Measurements from ENCODE around the gene OSTM1.
"Not testable (repeated sequence)": the region's sequence is repeated elsewhere in the genome, so short reads cannot be mapped to it uniquely, and the experiment has no call there.

Gene OSTM1

DNA sequence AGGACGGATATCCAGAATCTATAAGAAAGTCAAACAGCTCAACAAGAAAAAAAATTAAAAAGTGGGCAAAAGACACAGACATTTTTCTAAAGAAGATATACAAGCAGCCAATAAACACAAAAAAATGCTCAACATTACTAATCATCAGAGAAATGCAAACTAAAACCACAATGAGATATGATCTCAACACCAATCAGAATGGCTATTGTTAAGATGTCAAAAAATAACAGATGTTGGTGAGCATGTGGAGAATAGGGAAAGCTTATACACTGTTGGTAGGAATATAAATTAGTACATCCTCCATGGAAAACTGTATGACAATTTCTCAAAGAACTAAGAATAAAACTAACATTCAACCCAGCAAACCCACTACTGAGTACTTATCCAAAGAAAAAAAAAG, 23.3 kb upstream of the OSTM1 start:
- no peak for FAIRE-seq

DNA sequence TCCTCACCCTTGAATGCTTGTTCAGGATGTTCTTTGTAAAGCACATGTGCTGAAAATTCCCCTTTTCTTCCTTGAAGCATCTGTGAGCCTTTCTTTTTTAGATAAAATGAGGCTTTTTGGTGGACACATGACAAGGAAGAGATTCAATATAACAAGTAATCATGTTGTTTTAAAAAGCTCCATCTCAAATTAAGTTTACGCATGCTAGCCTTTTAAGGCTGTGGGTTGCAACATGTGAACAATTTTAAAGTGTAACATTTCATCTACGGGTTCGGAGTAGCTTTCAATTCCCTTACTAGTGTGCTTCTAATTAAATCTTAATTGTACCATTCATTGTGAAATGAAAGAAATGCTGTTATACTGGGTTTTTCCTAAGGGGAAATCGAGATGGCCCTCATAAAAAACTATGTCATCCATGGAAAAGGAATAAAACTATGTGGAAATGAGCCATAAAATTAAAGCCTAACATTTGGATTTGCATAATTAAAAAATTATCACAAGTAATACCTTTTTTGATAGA, 19.3 kb upstream of the OSTM1 start:
- FAIRE-seq = no peak

DNA sequence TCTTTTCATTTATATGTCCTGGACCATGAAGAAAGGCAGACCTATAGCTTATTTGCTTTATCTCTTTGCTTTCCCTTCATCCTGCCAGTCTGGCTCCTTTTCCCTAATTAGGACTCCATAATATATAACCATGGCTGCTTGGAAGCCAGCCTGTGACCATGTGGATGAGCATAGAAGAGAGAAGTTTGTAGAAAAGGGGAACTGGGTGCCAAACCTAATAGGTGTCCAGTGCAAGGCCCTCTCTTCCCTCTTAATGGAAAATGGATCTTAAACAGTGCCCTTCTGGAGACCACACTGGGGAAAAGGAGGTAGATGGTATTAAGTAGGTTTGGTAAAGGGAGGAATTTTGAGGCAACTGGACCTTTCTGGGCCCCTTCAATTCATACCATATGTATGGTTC, 16.7 kb upstream of the OSTM1 start:
- FAIRE-seq = no peak

DNA sequence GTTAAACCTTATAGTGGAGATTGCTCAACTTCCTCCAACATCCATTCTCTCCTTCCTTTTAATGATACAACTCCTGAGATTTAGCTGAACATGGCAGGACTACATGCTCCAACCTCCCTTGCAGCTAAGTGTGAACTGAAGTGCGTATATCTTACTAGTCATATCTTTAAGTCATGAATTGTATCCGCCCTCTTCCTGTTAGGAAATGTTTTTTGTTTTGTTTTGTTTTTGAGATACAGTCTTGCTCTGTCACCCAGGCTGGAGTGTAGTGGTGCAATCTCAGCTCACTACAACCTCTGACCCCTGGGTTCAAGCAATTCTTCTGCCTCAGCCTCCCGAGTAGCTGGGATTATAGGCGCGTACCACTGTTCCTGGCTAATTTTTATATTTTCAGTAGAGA, 8.8 kb upstream of the OSTM1 start:
- no peak for FAIRE-seq

DNA sequence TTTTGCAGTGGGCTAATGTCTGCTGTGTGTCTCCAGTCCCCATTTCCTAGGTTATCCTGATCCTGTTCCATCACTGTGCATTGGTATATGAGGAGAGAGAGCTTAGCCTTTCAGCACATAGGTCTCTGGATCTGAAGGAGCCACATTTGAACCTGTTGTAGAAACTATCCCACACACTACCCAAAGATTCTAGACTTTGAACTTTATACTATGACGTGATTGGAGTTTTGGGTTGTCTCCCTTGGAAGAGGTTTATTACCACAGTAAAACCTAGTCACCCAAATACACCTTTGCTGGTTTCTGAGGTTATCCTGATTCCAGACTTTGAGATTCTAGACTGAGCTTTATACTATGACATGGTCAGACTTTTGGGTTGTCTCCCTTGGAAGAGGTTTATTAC, 8.0 kb upstream of the OSTM1 start:
- no peak for FAIRE-seq

DNA sequence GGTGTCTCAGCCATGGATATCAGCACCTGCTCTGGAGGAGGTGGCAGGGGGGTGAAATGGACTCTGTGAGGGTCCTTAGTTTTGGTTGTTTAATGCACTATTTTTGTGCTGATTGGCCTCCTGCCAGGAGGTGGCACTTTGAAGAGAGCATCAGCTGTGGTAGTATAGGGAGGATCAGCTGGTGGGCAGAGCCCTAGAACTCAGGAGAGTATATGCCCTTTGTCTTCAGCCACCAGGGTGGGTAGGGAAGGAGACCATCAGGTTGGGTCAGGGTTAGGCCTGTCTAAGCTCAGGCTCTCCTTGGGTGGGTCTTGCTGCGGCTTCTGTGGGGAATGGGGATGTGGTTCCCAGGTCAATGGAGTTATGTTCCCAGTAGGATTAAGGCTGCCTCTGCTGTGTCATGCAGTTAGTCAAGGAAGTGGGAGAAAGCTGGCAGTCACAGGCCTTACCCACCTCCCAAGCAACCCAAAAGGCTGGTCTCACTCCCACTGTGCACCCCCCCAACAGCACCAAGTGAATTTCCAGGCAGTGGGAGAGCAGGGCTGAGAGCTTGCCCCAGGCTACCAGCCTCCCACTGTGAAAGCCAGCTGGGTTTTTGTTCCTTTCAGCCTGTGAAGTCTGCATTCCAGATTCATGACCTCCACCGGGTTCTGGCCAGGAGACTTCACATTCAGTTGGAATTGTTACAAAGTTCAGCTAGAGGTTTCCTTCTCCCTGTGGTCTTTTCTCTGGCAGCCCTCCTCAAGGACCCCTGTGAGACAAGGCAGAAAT, 5.7 kb upstream of the OSTM1 start:
- FAIRE-seq = no peak

DNA sequence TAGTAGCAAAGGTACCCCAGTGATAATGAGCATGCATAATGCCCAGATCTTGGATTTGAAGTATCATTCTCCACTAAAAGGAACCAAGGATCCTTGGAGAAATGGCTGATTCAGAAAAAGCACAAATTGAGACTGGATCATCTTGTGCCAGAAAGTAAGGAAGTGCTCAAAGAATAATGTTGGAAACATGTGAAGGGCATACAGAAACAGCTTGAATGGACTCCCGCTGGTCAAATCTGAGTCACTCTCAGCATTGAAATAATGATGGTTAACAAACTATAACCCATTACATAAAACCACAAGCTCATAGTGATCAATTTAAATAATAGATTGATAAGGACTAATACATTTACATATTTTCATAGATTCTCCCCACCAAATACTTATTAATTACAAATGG, 3.6 kb upstream of the OSTM1 start:
- no peak for FAIRE-seq

DNA sequence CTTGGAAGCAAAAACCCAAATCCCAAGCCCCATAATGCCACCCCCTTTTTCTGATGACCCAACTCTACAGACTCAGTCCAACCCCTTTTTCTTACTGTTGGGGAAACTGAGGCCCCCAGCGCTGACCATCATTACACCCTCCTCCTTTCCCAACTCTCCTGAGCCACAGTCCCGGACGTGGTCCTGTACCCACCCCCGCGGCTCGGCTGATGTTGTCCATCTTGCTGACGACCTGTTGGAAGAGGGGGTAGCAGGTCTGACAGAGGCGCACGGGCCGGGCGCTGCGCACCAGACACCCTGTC, 533 bp downstream of the OSTM1 start:
- no peak for FAIRE-seq

DNA sequence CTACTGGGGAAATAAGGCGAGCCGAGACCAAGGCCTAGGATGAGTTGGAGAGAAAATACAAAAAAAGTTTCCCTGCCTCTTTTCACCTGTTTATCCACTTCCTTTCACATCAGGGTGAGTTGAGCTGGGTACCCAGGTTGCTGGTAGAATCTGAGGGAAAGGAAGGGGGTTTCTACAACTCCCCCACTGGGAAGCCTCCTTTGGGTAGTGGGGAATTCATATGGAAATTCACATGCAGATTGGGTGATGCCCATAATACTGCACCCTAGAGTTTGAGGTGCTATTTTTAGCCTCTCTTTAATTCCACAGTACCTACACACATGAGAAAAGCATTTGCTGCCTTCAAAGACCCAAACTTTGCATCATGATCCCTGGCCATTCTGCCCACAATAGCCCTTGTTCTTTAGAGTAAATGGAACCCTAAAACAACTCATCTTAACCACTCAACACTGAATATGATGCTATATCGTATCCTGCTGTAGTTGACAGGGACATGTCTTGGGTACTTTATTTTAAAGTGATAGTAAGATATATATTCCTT, 2.7 kb downstream of the OSTM1 start:
- FAIRE-seq = no peak

DNA sequence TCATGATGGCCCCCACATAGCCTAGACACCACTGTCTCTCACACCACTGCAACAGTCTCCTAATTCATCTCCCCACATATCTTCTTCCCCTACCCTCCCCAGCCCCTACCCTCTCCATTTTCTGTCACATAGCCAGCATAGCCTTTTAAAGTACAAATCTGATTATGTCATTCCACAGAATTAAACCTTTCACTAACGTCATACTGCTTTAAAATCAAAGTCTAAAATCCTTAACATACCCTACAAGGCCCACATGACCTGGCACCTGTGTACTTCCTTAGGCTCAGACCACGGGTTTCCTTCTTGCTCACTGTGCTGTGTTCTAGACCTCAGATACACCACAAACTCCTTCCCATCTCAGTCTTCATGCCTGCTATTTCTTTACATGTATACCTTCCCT, 5.9 kb downstream of the OSTM1 start:
- no peak for FAIRE-seq

DNA sequence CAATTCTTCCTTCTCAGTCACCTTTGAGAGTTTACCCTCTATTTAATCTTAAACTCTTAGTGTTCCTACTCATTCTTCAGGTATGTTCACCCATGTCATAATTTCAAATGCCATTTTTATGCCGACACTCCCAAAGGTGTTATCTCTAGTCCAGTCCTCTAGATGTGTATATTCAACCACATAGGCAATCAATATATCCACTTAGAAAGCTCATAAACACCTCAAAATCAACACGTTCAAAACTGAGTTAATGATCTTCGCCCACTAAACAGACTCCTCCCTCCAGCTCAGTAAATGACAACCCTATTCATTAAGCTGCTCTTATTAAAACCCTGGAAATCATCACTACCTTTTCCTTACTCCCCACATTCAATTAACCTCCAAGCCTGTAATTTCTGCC, 6.4 kb downstream of the OSTM1 start:
- no peak for FAIRE-seq

DNA sequence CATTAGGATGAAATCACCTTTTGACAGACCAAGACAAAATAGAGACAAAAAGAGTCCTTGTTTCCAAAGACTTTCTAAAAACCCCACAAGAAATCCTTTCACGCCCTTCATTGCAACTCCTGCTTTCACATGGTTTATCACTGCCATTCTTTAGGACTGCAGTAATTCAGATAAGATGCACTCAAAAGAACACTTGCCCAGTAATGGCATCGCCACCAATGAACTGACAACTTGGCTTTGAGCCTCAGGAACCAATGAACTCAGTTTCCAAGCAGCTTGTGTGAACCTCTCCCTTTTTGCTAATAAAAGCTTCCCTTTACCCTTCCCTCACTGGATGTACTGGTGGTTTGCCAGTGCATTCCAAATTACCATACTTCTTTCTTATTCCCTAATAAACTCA, 21.8 kb downstream of the OSTM1 start:
- FAIRE-seq = no peak

DNA sequence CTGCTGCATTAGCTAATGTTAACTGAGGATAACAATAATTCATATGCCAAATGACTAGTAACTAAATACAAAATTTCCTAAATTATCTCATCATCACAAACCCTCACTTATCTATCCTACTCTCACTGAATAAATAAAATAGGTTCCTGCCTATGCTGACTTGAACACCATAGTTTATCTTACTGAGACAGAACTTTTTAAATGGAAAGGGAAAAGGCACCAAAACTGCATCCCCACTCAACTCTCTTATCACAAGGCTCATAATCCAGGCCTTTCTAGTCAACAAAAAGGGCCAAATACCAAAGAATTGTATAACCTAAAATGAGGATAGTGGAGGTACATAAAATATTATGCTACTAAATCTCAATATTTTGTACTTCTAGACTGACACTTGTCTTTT, 23.1 kb downstream of the OSTM1 start:
- no peak for FAIRE-seq

DNA sequence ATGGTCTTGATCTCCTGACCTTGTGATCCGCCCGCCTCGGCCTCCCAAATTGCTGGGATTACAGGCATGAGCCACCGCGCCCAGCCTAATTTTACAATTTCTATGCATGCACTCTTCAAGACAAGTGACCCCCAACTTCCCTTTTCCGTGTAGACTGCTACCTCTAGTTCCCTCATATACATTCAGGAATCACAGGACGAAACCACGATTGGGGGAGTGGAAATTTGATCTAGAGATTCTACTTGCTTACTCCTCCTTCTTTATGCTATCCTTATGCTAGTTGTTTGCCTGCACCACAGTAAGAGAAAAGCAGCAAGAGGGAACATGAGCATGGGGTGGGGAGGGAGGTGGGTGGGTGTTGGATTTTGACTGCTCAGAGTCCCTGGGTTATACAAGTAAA, 34.9 kb downstream of the OSTM1 start:
- FAIRE-seq = no peak

DNA sequence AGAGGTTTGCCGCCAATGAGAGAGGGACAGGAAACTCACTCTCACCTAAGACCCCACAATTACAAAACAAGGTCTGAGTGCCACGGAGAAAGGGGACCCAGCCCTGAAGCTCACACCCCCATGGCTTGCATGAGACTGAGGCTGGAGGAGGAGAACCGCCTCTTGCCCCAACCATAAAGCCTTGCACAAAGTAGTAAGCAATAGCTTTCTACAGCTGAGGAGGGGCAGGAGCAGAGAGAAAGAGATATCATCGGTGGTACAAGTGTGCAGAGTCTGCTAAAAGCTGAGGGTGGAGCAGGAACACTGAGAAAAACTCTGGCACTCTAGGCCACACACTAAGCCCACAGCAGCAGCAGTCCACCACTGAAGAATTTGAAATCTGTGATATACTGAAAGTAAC, 37.7 kb downstream of the OSTM1 start:
- no peak for FAIRE-seq

DNA sequence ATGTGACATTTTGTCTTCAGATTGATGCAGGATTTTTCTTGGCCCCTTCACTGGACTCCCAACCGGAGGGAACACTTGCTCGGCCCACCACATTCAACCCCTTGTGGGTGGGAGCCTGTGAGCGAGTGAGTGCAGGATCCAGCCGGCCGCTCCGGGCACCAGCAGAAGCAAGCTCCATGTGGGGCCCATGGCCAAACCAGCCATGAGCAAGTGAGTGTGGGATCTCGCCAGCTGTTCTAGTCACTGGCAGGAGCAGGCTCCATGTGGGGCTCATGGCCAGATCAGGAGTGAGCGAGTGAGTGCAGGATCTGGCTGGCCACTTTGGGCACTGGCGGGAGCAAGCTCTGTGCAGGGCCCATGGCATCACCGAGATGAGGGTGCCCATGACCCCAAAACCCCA, 42.6 kb downstream of the OSTM1 start:
- no peak for FAIRE-seq

DNA sequence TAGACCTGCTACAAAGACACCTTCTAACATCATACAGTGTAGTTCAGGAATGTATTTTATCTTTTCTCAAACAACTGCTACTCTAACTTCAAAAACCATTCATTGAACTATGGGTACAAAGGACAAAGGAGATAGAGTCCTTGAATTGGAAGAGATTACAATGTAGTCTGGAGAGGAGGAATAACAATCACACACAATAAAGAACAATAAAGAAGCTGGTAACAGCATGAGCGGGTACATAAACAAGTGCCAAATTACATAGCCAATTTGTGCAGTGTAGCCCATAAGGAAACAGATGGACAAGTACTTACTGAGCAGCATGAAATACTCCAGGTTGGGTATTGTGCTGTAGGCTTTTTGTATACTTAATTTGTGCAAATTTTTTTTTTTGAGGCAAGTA, 44.3 kb downstream of the OSTM1 start:
- FAIRE-seq = no peak

DNA sequence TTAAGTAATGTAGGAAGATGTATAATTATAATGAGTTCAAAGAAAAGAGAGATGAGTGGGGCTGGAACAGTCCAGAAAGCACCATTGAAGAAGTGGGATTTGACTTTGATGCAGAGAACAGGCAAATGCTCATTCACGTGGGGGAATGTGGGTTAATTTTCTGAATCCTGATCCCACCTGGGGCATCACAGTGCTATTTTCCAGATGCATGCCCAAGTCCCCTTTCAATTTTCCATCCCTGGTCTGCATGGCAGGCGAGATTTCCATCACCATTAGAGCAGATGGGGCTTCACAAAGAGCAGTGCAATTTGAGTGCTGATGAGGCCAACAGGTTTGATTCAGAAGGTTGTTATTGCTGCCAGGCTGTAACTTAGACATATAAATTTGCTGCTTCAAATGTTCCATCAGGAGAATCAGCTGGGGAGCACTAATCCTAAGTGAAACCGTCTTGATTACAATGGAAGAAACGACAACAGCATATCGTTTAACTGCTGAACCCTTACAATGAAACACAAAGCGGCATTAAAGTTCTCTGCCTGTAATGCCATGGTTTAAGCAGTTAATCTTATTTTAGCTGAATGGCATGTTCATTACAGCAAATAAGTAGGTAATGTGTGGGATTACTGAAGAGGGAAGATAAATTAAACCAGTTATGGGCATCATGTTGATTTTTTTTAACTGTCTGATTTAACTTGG, 45.2 kb downstream of the OSTM1 start:
- no peak for FAIRE-seq

DNA sequence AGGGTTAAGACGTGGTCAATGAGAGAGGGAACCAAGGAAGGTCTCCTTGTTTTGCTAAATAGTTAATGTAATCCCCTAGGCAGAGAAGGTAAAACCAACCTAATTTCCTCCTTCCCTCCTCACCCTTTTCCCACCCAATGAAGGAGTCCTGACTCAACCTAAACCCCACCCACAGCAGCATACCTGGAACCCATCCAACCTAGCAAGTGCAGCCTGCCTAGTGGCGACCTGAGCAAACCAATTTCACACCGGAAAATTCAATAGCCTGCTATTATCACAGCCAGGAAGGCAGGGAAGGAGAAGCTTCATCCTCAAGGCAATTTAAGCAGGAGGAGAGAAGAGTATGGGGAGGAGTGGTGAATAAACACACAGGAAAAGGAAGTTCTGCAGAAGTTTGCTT, 46.9 kb downstream of the OSTM1 start:
- no peak for FAIRE-seq

DNA sequence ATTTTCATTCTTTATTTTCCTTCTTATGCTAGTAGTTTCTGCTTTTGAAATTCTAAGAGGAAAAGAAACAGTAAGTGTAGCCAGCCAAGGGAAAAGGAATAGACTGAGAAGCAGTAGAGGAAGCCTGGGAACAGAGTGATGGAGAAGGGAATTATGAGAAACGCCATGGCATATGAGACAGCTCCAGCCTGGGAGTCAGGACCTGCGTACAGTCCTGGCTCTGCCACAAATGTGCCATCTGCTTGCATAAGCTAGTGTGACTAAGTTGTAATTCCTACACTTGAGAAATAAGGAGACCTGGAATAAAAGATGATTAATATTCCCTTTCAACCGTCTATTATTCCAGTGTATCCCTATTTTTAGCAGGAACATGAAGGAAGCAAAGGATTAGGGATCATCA, 47.5 kb downstream of the OSTM1 start:
- FAIRE-seq = no peak

DNA sequence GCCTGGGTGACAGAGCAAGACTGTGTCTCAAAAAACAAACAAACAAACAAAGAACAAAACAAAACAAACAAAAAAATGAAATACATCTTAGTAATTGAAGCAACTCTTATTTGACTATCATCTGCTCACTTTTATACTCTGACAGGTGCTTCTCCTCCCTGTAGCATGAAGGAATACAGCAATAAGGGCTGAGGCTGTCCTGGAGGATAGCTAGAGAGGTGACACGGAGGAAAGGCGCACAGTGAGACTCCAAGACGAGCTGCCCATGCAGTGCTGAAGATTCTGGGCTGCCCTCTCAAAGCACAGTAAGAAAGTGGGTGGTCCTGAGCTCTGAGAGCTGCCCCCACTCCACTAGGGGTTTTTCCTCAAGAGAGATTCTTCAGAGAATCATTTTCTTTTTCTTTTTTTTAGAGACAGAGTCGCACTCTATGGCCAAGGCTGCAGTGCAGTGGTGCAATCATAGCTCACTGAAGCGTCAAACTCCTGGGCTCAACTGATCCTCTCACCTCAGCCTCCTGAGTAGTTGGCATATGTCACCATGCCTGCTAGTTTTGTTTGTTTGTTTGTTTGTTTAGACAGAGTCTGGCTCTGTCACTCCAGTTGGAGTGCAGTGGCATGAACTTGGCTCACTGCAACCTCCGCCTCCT, 50.0 kb downstream of the OSTM1 start:
- no peak for FAIRE-seq

DNA sequence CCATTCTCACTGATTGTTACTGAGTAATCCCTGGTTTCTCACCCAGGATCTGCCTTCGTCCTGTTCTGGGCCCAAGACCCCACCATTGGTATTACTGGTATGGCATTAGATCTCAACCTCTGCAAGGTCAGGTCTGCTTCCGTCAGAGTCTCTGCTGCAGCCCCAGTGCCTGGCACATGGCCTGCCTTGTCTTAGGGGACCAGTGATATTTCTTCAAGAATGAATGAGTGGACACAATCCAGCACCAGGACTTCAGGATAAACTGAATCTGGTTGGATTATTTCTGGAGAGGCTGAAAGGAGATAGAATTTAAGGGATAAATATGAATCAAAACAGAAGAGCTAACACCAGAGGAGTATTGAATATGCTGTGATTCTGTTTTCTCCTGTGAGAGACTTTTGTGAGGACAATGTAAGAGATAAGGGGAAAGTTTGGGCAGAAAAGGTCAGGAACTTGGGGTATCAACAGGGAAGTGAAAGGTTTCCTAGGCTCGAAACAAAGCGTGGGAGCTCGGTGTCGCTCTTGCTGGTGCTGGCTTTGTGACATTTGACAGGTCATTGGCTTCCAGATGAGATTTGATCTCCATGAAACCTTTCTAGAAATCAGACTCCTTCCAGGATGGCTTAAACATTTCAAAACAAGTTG, 53.9 kb downstream of the OSTM1 start:
- FAIRE-seq = no peak

DNA sequence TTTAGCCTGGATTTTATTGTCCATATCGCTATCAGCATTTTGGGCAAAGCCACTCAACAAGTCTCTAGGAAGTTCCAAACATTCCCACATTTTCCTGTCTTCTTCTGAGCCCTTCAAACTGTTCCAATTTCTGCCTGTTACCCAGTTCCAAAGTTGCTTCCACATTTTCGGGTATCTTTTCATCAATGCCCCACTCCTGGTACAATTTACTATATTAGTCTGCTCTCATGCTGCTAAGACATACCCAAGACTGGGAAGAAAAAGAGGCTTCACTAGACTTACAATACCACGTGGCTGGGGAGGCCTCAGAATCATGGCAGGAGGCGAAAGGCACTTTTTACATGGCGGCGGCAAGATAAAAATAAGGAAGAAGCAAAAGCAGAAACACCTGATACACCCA, 58.3 kb downstream of the OSTM1 start:
- not testable (repeated sequence) for FAIRE-seq
